ENCODE measurements around the gene ZFP3. TPM values are rescaled to one million over a fixed set of nuclear protein-coding genes. Genes with fewer than 3 reads are reported as not detected.

The ZFP3 gene
- total and polyA plus RNA-seq, 8 donors: 1.7 to 15.2 (median 4.6) TPM

DNA sequence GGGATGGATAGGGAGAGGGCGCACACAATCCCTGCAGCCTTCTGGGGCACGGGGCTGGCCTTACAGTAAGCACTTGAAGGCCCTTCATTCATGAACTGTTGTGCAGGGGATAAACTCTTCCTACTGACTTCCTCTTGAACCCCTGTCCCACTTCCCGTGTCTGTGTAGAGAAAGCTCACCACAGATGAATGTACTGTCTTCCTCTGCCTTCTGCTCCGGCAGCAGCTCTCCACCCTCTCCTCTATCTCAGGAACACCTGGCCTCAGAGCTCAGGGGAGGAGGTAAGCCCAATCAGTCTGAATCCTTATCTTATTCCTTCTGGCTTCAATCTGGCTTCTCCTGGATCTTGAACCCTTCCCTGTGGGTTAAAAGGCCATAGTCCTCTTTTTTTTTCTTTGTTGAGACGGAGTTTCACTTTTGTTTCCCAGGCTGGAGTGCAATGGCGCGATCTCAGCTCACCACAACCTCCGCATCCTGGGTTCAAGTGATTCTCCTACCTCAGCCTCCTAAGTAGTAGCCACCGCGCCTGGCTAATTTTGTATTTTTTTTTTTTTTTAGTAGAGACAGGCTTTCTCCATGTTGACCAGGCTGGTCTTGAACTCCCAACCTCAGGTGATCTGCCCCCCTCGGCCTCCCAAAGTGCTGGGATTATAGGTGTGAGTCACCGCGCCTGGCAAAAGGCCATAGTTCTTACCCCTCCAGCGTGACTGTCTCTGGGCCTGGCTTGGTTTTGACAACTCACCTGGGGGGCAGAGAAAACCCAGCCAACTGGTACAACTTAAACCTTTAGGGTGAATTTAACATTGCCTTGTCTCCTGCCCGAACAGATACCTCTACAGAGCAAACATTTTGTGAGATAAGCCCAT is 35.9 kb upstream of the ZFP3 start:
- Histone ChIP-seq H3K27me3 (peaks cover 0 to 1% (median 0%) of the 10 kb centered on the region in 3 donors), H3K4me1 (peaks cover 0 to 4% (median 0%) of the 10 kb centered on the region in 4 donors), H3K4me3 (no peak overlapping the region), H3K9me3 (no peaks in the 10 kb centered on the region), H3K27ac (peak overlapping the region in 1 of 5 donors; percentile 53), H3K36me3 (no peaks in the 10 kb centered on the region)
- 58 to 77% (median 69%) methylated on average over 15 of the region's 15 CpGs for WGBS, 5 donors
- DNase-seq: no peak
- intact Hi-C loops (cut with DNase I; ENCODE audit: low total_unique reads): no loop called here
- TF ChIP-seq, protein P1, sequence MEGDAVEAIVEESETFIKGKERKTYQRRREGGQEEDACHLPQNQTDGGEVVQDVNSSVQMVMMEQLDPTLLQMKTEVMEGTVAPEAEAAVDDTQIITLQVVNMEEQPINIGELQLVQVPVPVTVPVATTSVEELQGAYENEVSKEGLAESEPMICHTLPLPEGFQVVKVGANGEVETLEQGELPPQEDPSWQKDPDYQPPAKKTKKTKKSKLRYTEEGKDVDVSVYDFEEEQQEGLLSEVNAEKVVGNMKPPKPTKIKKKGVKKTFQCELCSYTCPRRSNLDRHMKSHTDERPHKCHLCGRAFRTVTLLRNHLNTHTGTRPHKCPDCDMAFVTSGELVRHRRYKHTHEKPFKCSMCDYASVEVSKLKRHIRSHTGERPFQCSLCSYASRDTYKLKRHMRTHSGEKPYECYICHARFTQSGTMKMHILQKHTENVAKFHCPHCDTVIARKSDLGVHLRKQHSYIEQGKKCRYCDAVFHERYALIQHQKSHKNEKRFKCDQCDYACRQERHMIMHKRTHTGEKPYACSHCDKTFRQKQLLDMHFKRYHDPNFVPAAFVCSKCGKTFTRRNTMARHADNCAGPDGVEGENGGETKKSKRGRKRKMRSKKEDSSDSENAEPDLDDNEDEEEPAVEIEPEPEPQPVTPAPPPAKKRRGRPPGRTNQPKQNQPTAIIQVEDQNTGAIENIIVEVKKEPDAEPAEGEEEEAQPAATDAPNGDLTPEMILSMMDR (IDR thresholded peaks at IDR 0.05): no peak
- no peak for TF ChIP-seq EP300 (IDR thresholded peaks at IDR 0.05)

DNA sequence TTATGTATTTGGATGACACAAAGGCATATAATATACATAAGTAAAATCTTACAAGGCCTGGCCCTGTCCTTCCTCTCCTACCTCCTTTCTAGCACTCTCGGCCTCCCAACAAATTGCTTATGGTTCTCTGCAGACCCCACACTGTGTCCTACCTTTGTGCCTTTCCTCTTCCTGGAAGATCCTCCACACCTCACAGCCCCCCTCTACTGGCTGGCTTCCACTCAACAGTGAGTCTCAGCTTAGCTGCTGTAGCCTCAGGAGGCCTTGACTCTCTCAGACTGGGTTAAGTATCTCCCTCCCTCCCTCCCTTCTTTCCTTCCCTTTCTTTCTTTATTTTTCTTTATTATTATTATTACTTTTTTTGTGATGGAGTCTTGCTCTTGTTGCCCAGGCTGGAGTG is 34.7 kb upstream of the ZFP3 start:
- H3K36me3 ChIP-seq: no peaks in the 10 kb centered on the region
- WGBS, 5 donors: 93 to 100% (median 100%) methylated on average over 1 of the region's 1 CpG
- H3K27ac ChIP-seq: no peak overlapping the region
- H3K4me3 ChIP-seq: no peak overlapping the region
- peaks cover 0 to 7% (median 0%) of the 10 kb centered on the region in 4 donors for H3K4me1 ChIP-seq
- intact Hi-C loops (cut with DNase I; ENCODE audit: low total_unique reads): no loop called here
- no peaks in the 10 kb centered on the region for H3K9me3 ChIP-seq
- no peak for DNase-seq
- H3K27me3 ChIP-seq: no peaks in the 10 kb centered on the region
- TF ChIP-seq, protein P1 (IDR thresholded peaks at IDR 0.05): no peak
- no peak for TF ChIP-seq POLR2A (IDR thresholded peaks at IDR 0.05)
- no peak for TF ChIP-seq EP300 (IDR thresholded peaks at IDR 0.05)
- TF ChIP-seq POLR2AphosphoS5 (IDR thresholded peaks at IDR 0.05): no peak

DNA sequence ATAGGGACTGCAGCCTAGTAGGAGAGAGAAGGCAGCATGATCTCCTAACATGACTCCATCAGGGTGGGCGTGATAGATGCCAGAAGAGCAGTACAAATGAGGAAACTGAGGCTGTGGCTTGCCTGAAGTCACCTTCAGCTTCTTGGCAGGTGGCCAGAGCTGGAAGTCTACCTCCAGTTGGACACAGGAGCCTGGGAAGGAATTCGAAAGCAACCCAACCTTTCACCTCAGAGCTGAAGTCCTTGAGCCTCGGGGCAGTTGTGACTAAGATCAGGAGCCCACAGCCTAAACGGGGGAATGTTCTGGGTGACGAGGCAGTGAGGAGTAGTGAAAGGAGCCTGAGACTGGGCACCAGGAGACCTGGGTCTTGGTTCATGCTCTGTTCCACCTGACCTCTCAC is 33.6 kb upstream of the ZFP3 start:
- DNase-seq: no peak
- intact Hi-C loops (cut with DNase I; ENCODE audit: low total_unique reads): no loop called here
- H3K27me3 ChIP-seq: no peaks in the 10 kb centered on the region
- no peaks in the 10 kb centered on the region for H3K9me3 ChIP-seq
- H3K4me1 ChIP-seq: peaks cover 0 to 12% (median 3%) of the 10 kb centered on the region in 4 donors
- TF ChIP-seq POLR2A (IDR thresholded peaks at IDR 0.05) (no peak), EP300 (IDR thresholded peaks at IDR 0.05) (no peak), POLR2AphosphoS5 (IDR thresholded peaks at IDR 0.05) (no peak)
- TF ChIP-seq, protein P1 (IDR thresholded peaks at IDR 0.05): no peak
- 69 to 89% (median 81%) methylated on average over 5 of the region's 5 CpGs for WGBS, 5 donors
- no peak overlapping the region for H3K4me3 ChIP-seq
- H3K27ac ChIP-seq: no peak overlapping the region
- no peaks in the 10 kb centered on the region for H3K36me3 ChIP-seq

DNA sequence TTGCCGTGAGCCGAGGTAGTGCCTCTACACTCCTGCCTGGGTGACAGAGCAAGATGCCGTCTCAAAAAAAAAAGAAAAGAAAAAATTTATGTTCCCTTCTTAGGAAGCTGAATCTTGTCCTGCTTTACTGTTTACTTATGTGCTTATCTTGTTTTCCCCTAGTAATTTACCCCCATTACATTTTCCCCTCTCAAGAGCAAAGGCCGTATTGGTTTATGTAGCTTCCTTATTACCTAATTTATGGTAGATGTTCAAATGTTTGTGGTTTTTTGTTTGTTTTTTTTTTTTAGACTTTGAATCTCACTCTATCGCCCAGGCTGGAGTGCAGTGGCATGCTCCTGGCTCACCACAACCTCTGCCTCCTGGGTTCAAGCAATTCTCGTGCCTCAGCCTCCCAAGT is 32.8 kb upstream of the ZFP3 start:
- intact Hi-C loops (cut with DNase I; ENCODE audit: low total_unique reads): no loop called here
- TF ChIP-seq, protein P1 (IDR thresholded peaks at IDR 0.05): no peak
- TF ChIP-seq POLR2A (IDR thresholded peaks at IDR 0.05) (no peak), EP300 (IDR thresholded peaks at IDR 0.05) (no peak), POLR2AphosphoS5 (IDR thresholded peaks at IDR 0.05) (no peak)
- Histone ChIP-seq H3K9me3 (no peaks in the 10 kb centered on the region), H3K36me3 (no peaks in the 10 kb centered on the region), H3K4me1 (peaks cover 0 to 21% (median 9%) of the 10 kb centered on the region in 4 donors), H3K4me3 (no peak overlapping the region), H3K27ac (no peak overlapping the region), H3K27me3 (no peaks in the 10 kb centered on the region)
- DNase-seq: no peak
- 80 to 87% (median 86%) methylated on average over 6 of the region's 6 CpGs for WGBS, 5 donors

Measured in stomach (tissue), 9 donors.